ENCODE results near the gene TNRC6C. TPM values are rescaled to one million over a fixed set of nuclear protein-coding genes. Genes with fewer than 3 reads are reported as not detected.
A peak's percentile ranks its signal among the peaks of the same experiment; 100 is the strongest.

Gene TNRC6C
- total RNA-seq, 1 donor: 6.2 TPM

DNA sequence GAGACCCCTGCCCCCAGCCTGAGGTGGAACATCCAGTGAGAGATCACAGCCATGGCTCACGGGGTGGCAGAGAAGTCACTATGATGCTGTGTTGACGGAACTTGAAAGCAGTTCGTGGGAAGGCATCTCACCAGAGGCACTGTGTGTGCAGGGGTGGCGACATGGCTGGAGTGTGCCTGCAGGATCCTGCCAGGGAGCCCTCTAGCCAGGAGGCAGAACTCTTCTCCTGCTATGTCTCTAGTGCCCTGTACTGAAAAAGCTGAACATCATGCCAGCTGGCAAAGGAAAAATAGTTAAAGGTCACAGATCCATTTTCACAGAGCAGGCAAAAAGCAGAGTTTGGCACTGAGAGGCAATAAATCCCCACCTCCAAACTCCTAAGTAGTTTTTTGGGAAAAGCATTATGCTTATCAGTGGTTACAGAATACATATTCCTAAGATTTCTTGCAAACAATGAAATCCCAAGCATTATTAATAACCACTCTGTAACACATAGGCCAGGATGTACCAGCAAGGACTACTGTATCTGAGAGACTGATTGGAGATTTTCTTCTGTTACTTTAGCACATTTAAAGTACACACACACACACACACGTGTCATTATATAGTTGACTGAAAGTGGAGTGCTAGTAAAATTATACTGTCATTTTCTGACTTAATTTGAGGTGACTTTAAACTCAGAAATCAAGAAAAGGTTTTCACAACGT, 36.8 kb downstream of the TNRC6C start:
- Histone ChIP-seq H3K79me2 (ENCODE audit: insufficient read depth, low read length) (peaks cover 11% of the 10 kb centered on the region), H4K20me1 (ENCODE audit: insufficient read depth, low read length) (peaks cover 4% of the 10 kb centered on the region), H2AFZ (ENCODE audit: low read length) (no peak overlapping the region), H3K27ac (ENCODE audit: low read depth, low read length) (no peak overlapping the region), H3K36me3 (ENCODE audit: insufficient read depth, low read length) (no peaks in the 10 kb centered on the region), H3K9me3 (ENCODE audit: low read depth, low read length) (no peaks in the 10 kb centered on the region), H3K4me3 (ENCODE audit: insufficient read depth, low read length) (no peak overlapping the region), H3K4me2 (ENCODE audit: insufficient read depth, low read length) (no peak overlapping the region), H3K4me1 (ENCODE audit: insufficient read depth, low read length) (peaks cover 9% of the 10 kb centered on the region), H3K27me3 (ENCODE audit: insufficient read depth, low read length) (no peaks in the 10 kb centered on the region)
- TF ChIP-seq, protein P1, sequence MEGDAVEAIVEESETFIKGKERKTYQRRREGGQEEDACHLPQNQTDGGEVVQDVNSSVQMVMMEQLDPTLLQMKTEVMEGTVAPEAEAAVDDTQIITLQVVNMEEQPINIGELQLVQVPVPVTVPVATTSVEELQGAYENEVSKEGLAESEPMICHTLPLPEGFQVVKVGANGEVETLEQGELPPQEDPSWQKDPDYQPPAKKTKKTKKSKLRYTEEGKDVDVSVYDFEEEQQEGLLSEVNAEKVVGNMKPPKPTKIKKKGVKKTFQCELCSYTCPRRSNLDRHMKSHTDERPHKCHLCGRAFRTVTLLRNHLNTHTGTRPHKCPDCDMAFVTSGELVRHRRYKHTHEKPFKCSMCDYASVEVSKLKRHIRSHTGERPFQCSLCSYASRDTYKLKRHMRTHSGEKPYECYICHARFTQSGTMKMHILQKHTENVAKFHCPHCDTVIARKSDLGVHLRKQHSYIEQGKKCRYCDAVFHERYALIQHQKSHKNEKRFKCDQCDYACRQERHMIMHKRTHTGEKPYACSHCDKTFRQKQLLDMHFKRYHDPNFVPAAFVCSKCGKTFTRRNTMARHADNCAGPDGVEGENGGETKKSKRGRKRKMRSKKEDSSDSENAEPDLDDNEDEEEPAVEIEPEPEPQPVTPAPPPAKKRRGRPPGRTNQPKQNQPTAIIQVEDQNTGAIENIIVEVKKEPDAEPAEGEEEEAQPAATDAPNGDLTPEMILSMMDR (IDR thresholded peaks at IDR 0.05; ENCODE audit: extremely low read depth, low read depth, low read length): no peak
- DNase-seq (ENCODE audit: insufficient read length, low spot score, missing footprints): no peak

DNA sequence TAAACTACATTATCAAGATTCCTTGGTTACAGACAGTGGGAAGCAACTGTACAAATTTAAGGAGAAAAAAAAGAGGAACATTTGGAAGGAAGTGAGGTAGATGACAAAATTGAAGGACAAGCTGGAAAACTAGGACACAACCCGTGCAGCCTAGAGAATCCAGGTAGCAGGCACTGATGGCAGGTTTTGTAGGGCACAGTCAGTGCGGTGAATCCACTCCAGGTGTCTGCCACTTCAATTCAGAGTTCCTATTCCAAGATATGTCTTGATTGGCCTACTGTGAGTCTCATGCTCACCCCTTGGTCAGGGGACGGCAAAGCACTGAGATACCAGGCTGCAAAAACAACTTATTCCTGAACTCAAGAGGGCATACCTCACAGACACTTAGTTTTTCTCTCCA, 37.8 kb downstream of the TNRC6C start:
- Histone ChIP-seq H3K4me3 (ENCODE audit: insufficient read depth, low read length) (no peak overlapping the region), H2AFZ (ENCODE audit: low read length) (no peak overlapping the region), H3K9me3 (ENCODE audit: low read depth, low read length) (no peaks in the 10 kb centered on the region), H4K20me1 (ENCODE audit: insufficient read depth, low read length) (no peaks in the 10 kb centered on the region), H3K27me3 (ENCODE audit: insufficient read depth, low read length) (no peaks in the 10 kb centered on the region), H3K27ac (ENCODE audit: low read depth, low read length) (no peak overlapping the region), H3K36me3 (ENCODE audit: insufficient read depth, low read length) (no peaks in the 10 kb centered on the region), H3K4me1 (ENCODE audit: insufficient read depth, low read length) (peaks cover 19% of the 10 kb centered on the region), H3K4me2 (ENCODE audit: insufficient read depth, low read length) (no peak overlapping the region), H3K79me2 (ENCODE audit: insufficient read depth, low read length) (peaks cover 11% of the 10 kb centered on the region)
- DNase-seq (ENCODE audit: insufficient read length, low spot score, missing footprints): no peak
- TF ChIP-seq, protein P1 (IDR thresholded peaks at IDR 0.05; ENCODE audit: extremely low read depth, low read depth, low read length): no peak

DNA sequence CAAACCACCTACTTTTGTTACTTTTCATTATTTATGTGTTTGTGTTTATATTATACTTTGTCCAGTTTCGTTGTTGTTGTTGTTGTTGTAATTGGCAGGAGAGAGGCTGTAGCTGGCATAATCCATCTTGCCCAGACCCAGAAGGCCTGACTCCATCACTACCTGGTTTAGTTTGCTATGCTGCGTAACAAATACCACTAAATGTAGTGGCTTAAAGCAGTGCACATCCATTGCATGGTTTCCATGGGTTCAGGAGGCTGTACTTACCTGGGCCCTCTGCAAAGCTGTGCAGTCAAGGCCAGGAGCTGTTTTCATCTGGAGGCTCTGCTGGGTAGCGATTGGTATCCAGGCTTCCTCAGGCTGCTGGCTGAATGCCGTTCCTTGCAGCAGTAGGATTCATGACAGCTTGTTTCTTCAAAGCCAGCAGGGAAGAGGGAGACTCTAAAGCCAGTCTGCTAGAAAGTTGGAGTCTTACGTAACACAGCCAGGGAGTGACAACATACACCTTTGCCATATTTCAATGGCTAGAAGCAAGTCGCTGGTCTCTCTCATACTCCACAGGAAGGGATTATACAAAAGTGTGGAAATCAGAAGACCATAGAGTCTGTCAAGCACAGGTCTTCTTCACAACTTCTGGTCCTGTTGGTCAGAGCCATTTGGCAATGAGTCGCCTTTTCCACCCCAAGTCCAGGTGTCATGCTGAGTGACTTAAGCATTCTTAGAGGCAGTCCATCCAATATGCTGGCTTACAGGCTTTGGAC, 41.1 kb downstream of the TNRC6C start:
- H3K9me3 ChIP-seq (ENCODE audit: low read depth, low read length): no peaks in the 10 kb centered on the region
- H3K4me3 ChIP-seq (ENCODE audit: insufficient read depth, low read length): no peak overlapping the region
- DNase-seq (ENCODE audit: insufficient read length, low spot score, missing footprints): no peak
- no peaks in the 10 kb centered on the region for H4K20me1 ChIP-seq (ENCODE audit: insufficient read depth, low read length)
- H3K4me1 ChIP-seq (ENCODE audit: insufficient read depth, low read length): peaks cover 19% of the 10 kb centered on the region
- H3K36me3 ChIP-seq (ENCODE audit: insufficient read depth, low read length): no peaks in the 10 kb centered on the region
- H2AFZ ChIP-seq (ENCODE audit: low read length): no peak overlapping the region
- H3K27me3 ChIP-seq (ENCODE audit: insufficient read depth, low read length): no peaks in the 10 kb centered on the region
- TF ChIP-seq, protein P1 (IDR thresholded peaks at IDR 0.05; ENCODE audit: extremely low read depth, low read depth, low read length): no peak
- H3K4me2 ChIP-seq (ENCODE audit: insufficient read depth, low read length): peak overlapping the region; percentile 11
- H3K27ac ChIP-seq (ENCODE audit: low read depth, low read length): peak overlapping the region; percentile 13
- peaks cover 16% of the 10 kb centered on the region for H3K79me2 ChIP-seq (ENCODE audit: insufficient read depth, low read length)

DNA sequence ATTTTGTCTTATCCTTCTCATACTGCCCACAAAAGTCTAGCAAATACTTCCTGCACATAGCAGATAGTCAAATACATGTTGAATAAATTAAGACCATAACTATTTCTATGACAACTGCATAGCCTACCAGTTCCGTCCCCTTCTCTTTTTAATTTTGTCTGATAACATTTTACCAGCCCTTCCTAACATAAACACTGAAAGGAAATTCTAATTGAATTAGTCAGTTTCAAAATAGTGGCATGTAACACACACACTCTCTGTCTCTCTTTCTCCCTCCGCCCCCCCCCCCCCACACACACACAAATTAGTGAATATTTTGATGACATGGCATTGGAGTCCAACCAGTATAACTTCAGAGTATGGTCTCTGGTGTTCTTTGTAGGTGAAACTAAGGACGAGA, 41.8 kb downstream of the TNRC6C start:
- Histone ChIP-seq H3K79me2 (ENCODE audit: insufficient read depth, low read length) (peaks cover 16% of the 10 kb centered on the region), H3K36me3 (ENCODE audit: insufficient read depth, low read length) (no peaks in the 10 kb centered on the region), H3K27me3 (ENCODE audit: insufficient read depth, low read length) (no peaks in the 10 kb centered on the region), H3K9me3 (ENCODE audit: low read depth, low read length) (no peaks in the 10 kb centered on the region), H2AFZ (ENCODE audit: low read length) (no peak overlapping the region), H3K4me2 (ENCODE audit: insufficient read depth, low read length) (peak overlapping the region; percentile 11), H3K4me1 (ENCODE audit: insufficient read depth, low read length) (peaks cover 19% of the 10 kb centered on the region), H4K20me1 (ENCODE audit: insufficient read depth, low read length) (no peaks in the 10 kb centered on the region), H3K27ac (ENCODE audit: low read depth, low read length) (peak overlapping the region; percentile 37), H3K4me3 (ENCODE audit: insufficient read depth, low read length) (no peak overlapping the region)
- TF ChIP-seq, protein P1 (IDR thresholded peaks at IDR 0.05; ENCODE audit: extremely low read depth, low read depth, low read length): no peak
- no peak for DNase-seq (ENCODE audit: insufficient read length, low spot score, missing footprints)

Measured in osteoblast (primary cell).